ENCODE results near the gene IFIT2.
"Not testable (repeated sequence)": the region's sequence is repeated elsewhere in the genome, so short reads cannot be mapped to it uniquely, and the experiment has no call there.

The IFIT2 gene, protein sequence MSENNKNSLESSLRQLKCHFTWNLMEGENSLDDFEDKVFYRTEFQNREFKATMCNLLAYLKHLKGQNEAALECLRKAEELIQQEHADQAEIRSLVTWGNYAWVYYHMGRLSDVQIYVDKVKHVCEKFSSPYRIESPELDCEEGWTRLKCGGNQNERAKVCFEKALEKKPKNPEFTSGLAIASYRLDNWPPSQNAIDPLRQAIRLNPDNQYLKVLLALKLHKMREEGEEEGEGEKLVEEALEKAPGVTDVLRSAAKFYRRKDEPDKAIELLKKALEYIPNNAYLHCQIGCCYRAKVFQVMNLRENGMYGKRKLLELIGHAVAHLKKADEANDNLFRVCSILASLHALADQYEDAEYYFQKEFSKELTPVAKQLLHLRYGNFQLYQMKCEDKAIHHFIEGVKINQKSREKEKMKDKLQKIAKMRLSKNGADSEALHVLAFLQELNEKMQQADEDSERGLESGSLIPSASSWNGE

GRCh38 chr10:89301721-89302445 lies at the start of gene IFIT2:
Gene IFIT2 (plus strand): TSS chr10:89302046. CDS start chr10:89302124, 78 bp downstream.
- H3K9ac ChIP-seq (ENCODE audit: low read length) = peak within 1 kb of the TSS; percentile 53

DNA sequence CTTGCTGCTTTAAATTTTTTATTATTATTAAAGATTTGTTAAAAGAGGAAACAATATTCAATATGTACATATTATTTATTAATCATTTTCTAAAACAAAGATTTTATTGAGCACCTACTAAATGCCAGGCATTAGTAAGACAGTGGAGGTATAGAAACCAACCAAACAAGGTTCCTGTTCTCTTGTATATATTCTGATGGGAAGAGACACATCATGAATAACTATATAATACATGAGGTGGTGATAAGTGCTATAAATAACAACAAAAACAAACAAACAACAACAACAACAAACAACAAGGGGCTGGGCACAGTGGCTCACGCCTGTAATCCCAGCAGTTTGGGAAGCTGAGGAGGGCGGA lies 49.6 kb upstream of the IFIT2 start:
- Histone ChIP-seq H3K79me2 (ENCODE audit: low read length) (no peaks in the 10 kb centered on the region), H4K20me1 (ENCODE audit: insufficient read depth, low read length) (no peaks in the 10 kb centered on the region), H3K9ac (ENCODE audit: low read length) (no peak overlapping the region), H3K4me1 (ENCODE audit: low read length) (peaks cover 37% of the 10 kb centered on the region), H3K4me3 (ENCODE audit: low read length) (0 out of 2 replicates have a peak overlapping the region, but pooled peaks have one; percentile 95), H2AFZ (ENCODE audit: low read depth, low read length) (no peak overlapping the region), H3K36me3 (replicated peaks; ENCODE audit: low read depth, low read length) (peaks cover 8% of the 10 kb centered on the region), H3K27me3 (ENCODE audit: low read depth, low read length) (no peaks in the 10 kb centered on the region), H3K9me3 (ENCODE audit: insufficient read depth, low read length) (peaks cover 9% of the 10 kb centered on the region; the same call in 1 of the 2 replicates), H3K27ac (ENCODE audit: low read length) (no peak overlapping the region), H3K4me2 (ENCODE audit: low read length) (peak overlapping the region; percentile 94; the same call in 1 of the 2 replicates)
- TF ChIP-seq, protein P1, sequence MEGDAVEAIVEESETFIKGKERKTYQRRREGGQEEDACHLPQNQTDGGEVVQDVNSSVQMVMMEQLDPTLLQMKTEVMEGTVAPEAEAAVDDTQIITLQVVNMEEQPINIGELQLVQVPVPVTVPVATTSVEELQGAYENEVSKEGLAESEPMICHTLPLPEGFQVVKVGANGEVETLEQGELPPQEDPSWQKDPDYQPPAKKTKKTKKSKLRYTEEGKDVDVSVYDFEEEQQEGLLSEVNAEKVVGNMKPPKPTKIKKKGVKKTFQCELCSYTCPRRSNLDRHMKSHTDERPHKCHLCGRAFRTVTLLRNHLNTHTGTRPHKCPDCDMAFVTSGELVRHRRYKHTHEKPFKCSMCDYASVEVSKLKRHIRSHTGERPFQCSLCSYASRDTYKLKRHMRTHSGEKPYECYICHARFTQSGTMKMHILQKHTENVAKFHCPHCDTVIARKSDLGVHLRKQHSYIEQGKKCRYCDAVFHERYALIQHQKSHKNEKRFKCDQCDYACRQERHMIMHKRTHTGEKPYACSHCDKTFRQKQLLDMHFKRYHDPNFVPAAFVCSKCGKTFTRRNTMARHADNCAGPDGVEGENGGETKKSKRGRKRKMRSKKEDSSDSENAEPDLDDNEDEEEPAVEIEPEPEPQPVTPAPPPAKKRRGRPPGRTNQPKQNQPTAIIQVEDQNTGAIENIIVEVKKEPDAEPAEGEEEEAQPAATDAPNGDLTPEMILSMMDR (IDR thresholded peaks at IDR 0.05; ENCODE audit: low read depth, low read length) = no peak
- no peak for TF ChIP-seq EZH2phosphoT487 (IDR thresholded peaks at IDR 0.05; ENCODE audit: low read depth)

More at GRCh38 chr10:89301721-89302445, at the start of gene IFIT2:
- Histone ChIP-seq H3K9me3 (ENCODE audit: insufficient read depth, low read length) (no peaks in the 10 kb centered on the region), H3K4me1 (ENCODE audit: low read length) (peaks cover 19% of the 10 kb centered on the region), H3K4me3 (ENCODE audit: low read length) (peak within 1 kb of the TSS; percentile 75), H2AFZ (ENCODE audit: low read depth, low read length) (peak within 1 kb of the TSS; percentile 23), H3K36me3 (replicated peaks; ENCODE audit: low read depth, low read length) (no peaks in the 10 kb centered on the region), H3K27me3 (ENCODE audit: low read depth, low read length) (no peaks in the 10 kb centered on the region), H4K20me1 (ENCODE audit: insufficient read depth, low read length) (no peaks in the 10 kb centered on the region), H3K4me2 (ENCODE audit: low read length) (peak within 1 kb of the TSS; percentile 87), H3K27ac (ENCODE audit: low read length) (peak within 1 kb of the TSS; percentile 62), H3K79me2 (ENCODE audit: low read length) (no peaks in the 10 kb centered on the region)
- no peak for TF ChIP-seq EZH2phosphoT487 (IDR thresholded peaks at IDR 0.05; ENCODE audit: low read depth)
- TF ChIP-seq, protein P1 (IDR thresholded peaks at IDR 0.05; ENCODE audit: low read depth, low read length) = no peak

DNA sequence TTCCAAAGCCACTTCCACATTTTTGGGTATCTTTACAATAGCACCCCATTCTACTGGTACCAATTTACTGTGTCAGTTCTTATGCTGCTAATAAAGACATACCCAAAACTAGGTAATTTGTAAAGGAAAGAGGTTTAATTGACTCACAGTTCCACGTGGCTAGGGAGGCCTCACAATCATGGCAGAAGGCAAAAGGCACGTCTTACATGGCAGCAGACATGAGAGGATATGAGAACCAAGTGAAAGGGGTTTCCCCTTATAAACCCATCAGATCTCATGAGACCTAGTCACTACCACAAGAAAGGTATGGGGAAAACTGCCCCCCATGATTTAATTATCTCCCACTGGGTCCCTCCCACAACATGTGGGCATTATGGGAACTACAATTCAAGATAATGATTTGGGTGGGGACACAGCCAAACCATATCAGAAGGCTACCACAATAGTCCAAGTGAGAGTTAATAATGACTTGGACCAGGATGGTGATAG lies 46.7 kb upstream of the IFIT2 start:
- H3K36me3 ChIP-seq (replicated peaks; ENCODE audit: low read depth, low read length); H3K9me3 ChIP-seq (ENCODE audit: insufficient read depth, low read length); H4K20me1 ChIP-seq (ENCODE audit: insufficient read depth, low read length); H3K9ac ChIP-seq (ENCODE audit: low read length); H3K4me3 ChIP-seq (ENCODE audit: low read length); H3K4me2 ChIP-seq (ENCODE audit: low read length); H3K27ac ChIP-seq (ENCODE audit: low read length); H2AFZ ChIP-seq (ENCODE audit: low read depth, low read length); H3K79me2 ChIP-seq (ENCODE audit: low read length); H3K27me3 ChIP-seq (ENCODE audit: low read depth, low read length): not testable (repeated sequence)
- H3K4me1 ChIP-seq (ENCODE audit: low read length) = peaks cover 27% of the 10 kb centered on the region

GRCh38 chr10:89255793-89256192 lies 46.1 kb upstream of the IFIT2 start:
- H3K9me3 ChIP-seq (ENCODE audit: insufficient read depth, low read length) = peaks cover 9% of the 10 kb centered on the region; the same call in 1 of the 2 replicates
- no peaks in the 10 kb centered on the region for H4K20me1 ChIP-seq (ENCODE audit: insufficient read depth, low read length)
- H3K4me3 ChIP-seq (ENCODE audit: low read length) = no peak overlapping the region
- no peak overlapping the region; the same call in 1 of the 2 replicates for H3K27ac ChIP-seq (ENCODE audit: low read length)
- H3K4me2 ChIP-seq (ENCODE audit: low read length) = peak overlapping the region; percentile 44
- H3K27me3 ChIP-seq (ENCODE audit: low read depth, low read length) = no peaks in the 10 kb centered on the region
- TF ChIP-seq, protein P1 (IDR thresholded peaks at IDR 0.05; ENCODE audit: low read depth, low read length) = no peak
- TF ChIP-seq EZH2phosphoT487 (IDR thresholded peaks at IDR 0.05; ENCODE audit: low read depth) = no peak
- H2AFZ ChIP-seq (ENCODE audit: low read depth, low read length) = peak overlapping the region; percentile 45; the same call in 1 of the 2 replicates
- no peak overlapping the region for H3K9ac ChIP-seq (ENCODE audit: low read length)
- H3K36me3 ChIP-seq (replicated peaks; ENCODE audit: low read depth, low read length) = peaks cover 8% of the 10 kb centered on the region
- peaks cover 26% of the 10 kb centered on the region for H3K4me1 ChIP-seq (ENCODE audit: low read length)
- H3K79me2 ChIP-seq (ENCODE audit: low read length) = no peaks in the 10 kb centered on the region

Measured in OCI-LY3 (cell line).